ENCODE results near the gene PRSS16.
A peak's percentile ranks its signal among the peaks of the same experiment; 100 is the strongest.

PRSS16 gene

DNA sequence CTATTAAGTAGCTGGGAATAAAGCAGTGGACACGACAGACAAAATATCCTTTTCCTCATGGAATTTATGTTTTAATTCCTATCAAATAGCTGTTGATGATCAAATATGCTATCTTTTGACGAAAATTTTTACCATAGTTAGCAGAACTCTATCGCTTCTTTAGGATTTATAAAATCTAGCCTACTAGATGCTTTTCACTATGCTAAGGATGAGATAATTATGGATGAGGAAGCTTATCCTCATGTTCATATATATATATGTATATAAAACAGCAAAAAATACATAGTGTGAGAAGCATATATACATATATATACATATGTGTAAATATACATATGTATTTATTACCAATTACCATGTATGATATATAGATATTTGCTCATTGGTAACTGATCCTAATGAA lies 12.9 kb upstream of the PRSS16 start:
- TF ChIP-seq, protein P1, sequence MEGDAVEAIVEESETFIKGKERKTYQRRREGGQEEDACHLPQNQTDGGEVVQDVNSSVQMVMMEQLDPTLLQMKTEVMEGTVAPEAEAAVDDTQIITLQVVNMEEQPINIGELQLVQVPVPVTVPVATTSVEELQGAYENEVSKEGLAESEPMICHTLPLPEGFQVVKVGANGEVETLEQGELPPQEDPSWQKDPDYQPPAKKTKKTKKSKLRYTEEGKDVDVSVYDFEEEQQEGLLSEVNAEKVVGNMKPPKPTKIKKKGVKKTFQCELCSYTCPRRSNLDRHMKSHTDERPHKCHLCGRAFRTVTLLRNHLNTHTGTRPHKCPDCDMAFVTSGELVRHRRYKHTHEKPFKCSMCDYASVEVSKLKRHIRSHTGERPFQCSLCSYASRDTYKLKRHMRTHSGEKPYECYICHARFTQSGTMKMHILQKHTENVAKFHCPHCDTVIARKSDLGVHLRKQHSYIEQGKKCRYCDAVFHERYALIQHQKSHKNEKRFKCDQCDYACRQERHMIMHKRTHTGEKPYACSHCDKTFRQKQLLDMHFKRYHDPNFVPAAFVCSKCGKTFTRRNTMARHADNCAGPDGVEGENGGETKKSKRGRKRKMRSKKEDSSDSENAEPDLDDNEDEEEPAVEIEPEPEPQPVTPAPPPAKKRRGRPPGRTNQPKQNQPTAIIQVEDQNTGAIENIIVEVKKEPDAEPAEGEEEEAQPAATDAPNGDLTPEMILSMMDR (IDR thresholded peaks at IDR 0.05; ENCODE audit: low read depth, low read length), result no peak
- no peak overlapping the region for H3K4me3 ChIP-seq (ENCODE audit: low read depth, low read length)
- in situ Hi-C loops (cut with HindIII; ENCODE audit: low sequenced_read_pairs), result no loop called here
- DNase-seq (ENCODE audit: low read depth, low spot score), result no peak

DNA sequence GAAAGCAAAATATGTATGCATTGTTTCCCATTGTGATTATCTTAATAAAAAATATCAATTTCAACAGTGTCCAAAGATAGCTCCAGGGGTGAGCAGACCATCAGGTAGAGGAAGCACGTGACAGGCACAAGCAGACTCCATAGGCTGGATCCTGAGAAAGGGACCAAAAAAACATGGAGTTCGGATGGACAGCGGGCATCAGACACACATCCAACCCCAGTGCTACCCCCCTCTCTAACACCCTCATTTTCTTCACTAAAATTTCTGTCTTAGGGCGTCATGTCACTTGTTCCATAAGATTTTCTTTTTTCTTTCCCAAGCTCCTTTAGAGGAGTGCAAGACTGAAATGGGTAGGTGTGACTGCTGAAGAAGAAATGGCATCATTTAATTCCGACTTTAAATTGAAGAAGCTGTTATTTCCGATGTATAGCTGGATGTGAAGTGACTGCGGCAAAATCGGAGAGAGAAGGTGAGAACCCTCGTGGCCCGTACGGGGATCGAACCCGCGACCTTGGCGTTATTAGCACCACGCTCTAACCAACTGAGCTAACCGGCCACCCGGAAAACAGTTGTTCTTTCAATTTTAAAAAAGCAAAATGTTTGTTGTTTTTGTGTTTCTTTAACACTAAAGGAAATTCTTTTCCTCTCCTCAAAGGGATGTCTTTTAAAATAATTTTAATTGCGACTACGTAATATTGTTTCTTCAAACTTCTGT lies 10.3 kb upstream of the PRSS16 start:
- peak; percentile 35 for DNase-seq (ENCODE audit: low read depth, low spot score)
- in situ Hi-C loops (cut with HindIII; ENCODE audit: low sequenced_read_pairs), result no loop called here
- TF ChIP-seq, protein P1 (IDR thresholded peaks at IDR 0.05; ENCODE audit: low read depth, low read length), result no peak
- peak overlapping the region; percentile 37 for H3K4me3 ChIP-seq (ENCODE audit: low read depth, low read length)

DNA sequence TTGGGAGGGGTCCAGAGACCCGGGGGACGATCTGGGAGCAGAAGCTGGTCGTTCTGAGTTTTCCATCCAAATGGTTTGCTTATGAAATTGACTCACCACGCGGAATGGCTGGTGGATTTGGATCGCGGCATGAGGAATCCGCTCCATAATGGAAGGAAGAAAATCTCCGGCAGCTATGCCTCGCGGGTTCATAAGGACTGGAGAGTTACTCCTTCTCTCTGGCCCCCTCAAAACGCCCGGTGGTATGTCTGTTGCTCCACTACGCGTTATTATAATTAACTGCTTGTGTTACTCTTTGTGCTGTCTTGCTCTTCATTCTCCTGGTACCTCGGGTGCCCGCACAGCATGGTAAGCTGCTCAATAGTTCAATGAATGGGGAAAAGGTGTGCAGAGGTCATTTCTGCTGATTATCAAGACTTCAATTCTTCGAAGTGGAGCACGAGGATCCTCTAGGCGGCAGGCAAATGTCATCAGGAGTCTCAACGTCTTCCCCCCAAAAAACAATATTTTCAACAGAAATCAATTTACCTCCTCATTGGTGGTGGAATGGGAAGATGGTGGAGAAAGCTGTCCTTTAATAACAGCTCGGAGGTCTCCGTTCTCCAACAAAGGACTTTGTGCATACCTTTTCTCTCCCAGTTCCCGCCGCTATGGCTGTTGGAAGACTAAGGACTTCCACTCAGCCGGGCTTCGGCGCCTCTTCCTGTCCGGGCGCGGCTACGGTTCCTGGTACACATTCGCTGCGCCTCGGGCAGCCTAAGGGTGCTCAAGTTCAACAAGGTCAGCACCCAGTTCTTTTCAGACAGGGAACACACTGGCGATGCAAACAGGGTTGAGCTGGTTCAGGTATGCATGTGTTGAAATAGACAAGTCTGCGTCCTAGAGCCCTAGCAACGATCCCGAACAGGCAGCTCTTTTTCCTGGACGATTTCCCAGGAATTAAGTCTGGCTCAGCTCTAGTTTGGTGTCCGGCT lies 9.2 kb upstream of the PRSS16 start:
- in situ Hi-C loops (cut with HindIII; ENCODE audit: low sequenced_read_pairs), result no loop called here
- no peak for DNase-seq (ENCODE audit: low read depth, low spot score)
- peak overlapping the region; percentile 37 for H3K4me3 ChIP-seq (ENCODE audit: low read depth, low read length)
- TF ChIP-seq, protein P1 (IDR thresholded peaks at IDR 0.05; ENCODE audit: low read depth, low read length), result no peak

DNA sequence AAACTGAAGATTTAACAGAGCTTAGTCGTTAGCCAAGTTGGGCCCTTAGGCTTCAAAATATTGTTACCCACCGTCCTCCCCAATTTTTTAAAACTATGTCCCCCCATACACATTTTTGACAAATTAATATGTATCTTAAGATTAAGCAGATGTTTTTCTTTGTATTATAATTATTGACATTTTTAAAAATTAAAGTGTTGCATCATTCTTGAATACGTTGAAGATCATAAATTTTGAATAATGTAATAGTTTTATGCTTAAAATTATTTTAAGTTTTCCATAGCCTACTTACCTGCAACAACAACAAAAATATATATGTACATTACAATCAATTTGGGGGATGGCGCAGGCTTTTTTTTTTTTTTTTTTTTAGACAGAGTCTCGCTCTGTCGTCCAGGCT lies 8.2 kb upstream of the PRSS16 start:
- TF ChIP-seq, protein P1 (IDR thresholded peaks at IDR 0.05; ENCODE audit: low read depth, low read length), result no peak
- DNase-seq (ENCODE audit: low read depth, low spot score), result no peak
- in situ Hi-C loops (cut with HindIII; ENCODE audit: low sequenced_read_pairs), result no loop called here
- no peak overlapping the region for H3K4me3 ChIP-seq (ENCODE audit: low read depth, low read length)

DNA sequence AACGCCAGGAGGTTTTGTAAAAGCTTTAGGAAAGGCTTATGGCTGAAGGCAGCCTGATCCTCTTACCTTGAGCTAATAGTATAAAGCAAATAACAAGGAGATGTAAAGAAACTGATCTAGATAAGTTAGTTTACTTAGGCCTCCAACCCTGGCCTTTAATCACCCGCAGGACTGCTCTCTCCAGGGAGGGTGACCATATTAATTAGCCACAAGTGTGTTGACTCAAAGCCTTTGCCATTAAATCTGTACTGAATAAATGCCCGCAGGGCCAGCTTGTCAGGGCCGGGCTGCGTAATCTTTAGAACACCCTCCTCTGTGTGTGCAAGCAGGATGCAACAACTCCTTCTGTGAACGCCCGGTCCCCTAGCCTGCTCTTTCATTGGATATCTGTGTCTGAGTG lies 6.1 kb upstream of the PRSS16 start:
- no peak for DNase-seq (ENCODE audit: low read depth, low spot score)
- TF ChIP-seq, protein P1 (IDR thresholded peaks at IDR 0.05; ENCODE audit: low read depth, low read length), result no peak
- no peak overlapping the region for H3K4me3 ChIP-seq (ENCODE audit: low read depth, low read length)
- in situ Hi-C loops (cut with HindIII; ENCODE audit: low sequenced_read_pairs), result no loop called here

DNA sequence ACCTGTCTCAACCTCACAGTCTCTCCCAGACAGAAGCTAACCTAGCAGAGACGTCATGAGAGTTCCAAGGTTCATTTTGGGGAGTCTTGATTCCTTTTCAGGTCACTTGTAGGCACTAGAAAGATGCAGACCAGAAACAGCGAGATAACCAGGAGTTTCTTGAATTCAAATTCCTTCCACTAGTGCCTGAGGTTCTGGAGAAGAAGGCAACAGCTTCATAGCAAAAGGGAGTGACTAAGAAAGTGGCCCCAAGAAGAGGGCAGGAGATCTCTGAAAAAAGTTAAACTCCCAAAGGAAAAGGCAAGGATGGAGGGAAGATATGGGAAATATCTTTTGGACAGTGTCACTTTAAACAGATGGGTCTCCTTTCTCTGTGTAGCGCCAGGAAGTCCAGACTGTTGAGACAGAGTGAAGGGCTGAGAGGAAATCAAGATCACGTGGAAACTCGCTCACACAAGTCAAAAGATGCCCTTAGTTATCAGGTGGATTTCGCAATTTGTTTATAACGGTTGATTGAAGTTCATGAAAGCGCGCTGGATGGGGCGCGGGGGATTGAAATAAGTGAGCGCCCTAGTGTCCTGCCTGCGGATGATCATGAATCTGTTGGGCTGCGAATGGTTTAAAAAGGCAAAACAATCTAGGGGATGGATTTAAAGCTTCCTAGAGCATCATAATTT lies 4.8 kb upstream of the PRSS16 start:
- no peak for DNase-seq (ENCODE audit: low read depth, low spot score)
- in situ Hi-C loops (cut with HindIII; ENCODE audit: low sequenced_read_pairs), result no loop called here
- no peak overlapping the region for H3K4me3 ChIP-seq (ENCODE audit: low read depth, low read length)
- TF ChIP-seq, protein P1 (IDR thresholded peaks at IDR 0.05; ENCODE audit: low read depth, low read length), result no peak
